K562 (cell line): Measurements from ENCODE around the gene RBFOX1. TPM values are rescaled to one million over a fixed set of nuclear protein-coding genes. Genes with fewer than 3 reads are reported as not detected.

ENCODE experiments used
- ATAC-seq: fragments of 200-7000 bp; cut with Tn5 transposase; 3 replicates; pipeline ENCODE4 v1.9.1; 2020; ENCODE audit warnings: moderate library complexity
- BruUV-seq: library from RNA; stranded (reverse); fragments of 400-500 nt; replicated peaks from 2 replicates; lab custom pipeline; 2021; lab: Mats Ljungman, UMichigan
- CTCF ChIA-PET: fragments of 300-600 bp; formaldehyde crosslinking; extraction: SDS; loops from one replicate; lab custom pipeline; 2021; ENCODE audit warnings: low intra/inter-chr PET ratio; lab: Yijun Ruan, JAX
- POLR2A ChIA-PET: fragments of 300-600, 350-650 bp; sonication (Branson Sonifier 250); formaldehyde crosslinking; extraction: SDS; loops from one replicate; lab custom pipeline; 2021; ENCODE audit warnings: antibody characterized with exemption, inconsistent platforms; lab: Yijun Ruan, JAX
- DNase-seq, 4 experiments: peaks; one replicate each; pipeline versions ENCODE4 v3.0.0 to v3.0.0-alpha.2; 2011 to 2018; ENCODE audit warnings: low spot score in 3 of 4, mixed read lengths in 3 of 4; ENCODE audit errors: extremely low read depth in 1 of 4
- FAIRE-seq: peaks from 2 replicates; lab custom pipeline; 2011; peaks lifted over from hg19 to GRCh38; lab: Jason Lieb, UNC
- H2AFZ ChIP-seq: 2 replicates; pipeline ENCODE4 v1.6.0; 2011; ENCODE audit warnings: low read depth, low read length, control low read depth, inconsistent platforms
- H3K27ac ChIP-seq: fragments of 200-600 bp; 3 replicates; pipeline ENCODE4 v1.8.0; 2011; ENCODE audit warnings: low read depth, mild to moderate bottlenecking, control low read depth, inconsistent platforms, low read length, moderate library complexity, mixed read lengths; ENCODE audit errors: extremely low read depth
- H3K27me3 ChIP-seq, 2 experiments: fragments of 300-600 bp in 1 of 2; 2 replicates in 1 of 2; 3 replicates in 1 of 2; pipeline versions ENCODE4 v1.6.0 to v1.8.0; 2011; ENCODE audit warnings: inconsistent platforms in 2 of 2, low read length in 2 of 2, mild to moderate bottlenecking in 1 of 2, mixed read lengths in 1 of 2, moderate library complexity in 1 of 2; ENCODE audit not compliant: control insufficient read depth in 2 of 2, insufficient read depth in 2 of 2
- H3K36me3 ChIP-seq: fragments of 300-600 bp; 3 replicates; pipeline ENCODE4 v1.8.0; 2011; ENCODE audit warnings: mild to moderate bottlenecking, low read length, inconsistent platforms; ENCODE audit not compliant: control insufficient read depth, insufficient read depth
- H3K4me1 ChIP-seq, 2 experiments: fragments of 200-600 bp in 1 of 2; replicated peaks in 1 of 2; 2 replicates in 1 of 2; 3 replicates in 1 of 2; pipeline versions ENCODE4 v1.5.1 to v1.8.0; 2011; ENCODE audit warnings: inconsistent platforms in 2 of 2, low read length in 2 of 2, mild to moderate bottlenecking in 1 of 2, mixed read lengths in 1 of 2, moderate library complexity in 1 of 2; ENCODE audit not compliant: control insufficient read depth in 2 of 2, insufficient read depth in 2 of 2
- H3K4me2 ChIP-seq: 2 replicates; pipeline ENCODE4 v1.6.1; 2011; ENCODE audit warnings: low read length, control low read depth, inconsistent platforms, mixed read lengths; ENCODE audit not compliant: insufficient read depth
- H3K4me3 ChIP-seq: fragments of 200-600 bp; sonication (generic), shearing (Covaris generic); 2 replicates; pipeline ENCODE4 v1.5.1; 2016; ENCODE audit warnings: control low read depth, inconsistent platforms
- H3K79me2 ChIP-seq: fragments of 200-600 bp; 3 replicates; pipeline ENCODE4 v1.8.0; 2011; ENCODE audit warnings: low read length, inconsistent platforms; ENCODE audit not compliant: control insufficient read depth, insufficient read depth
- H3K9ac ChIP-seq, 2 experiments: 2 replicates each; pipeline versions ENCODE4 v1.6.0 to v1.6.1; 2011; ENCODE audit warnings: low read depth in 2 of 2, low read length in 2 of 2, control low read depth in 1 of 2, inconsistent platforms in 1 of 2, mild to moderate bottlenecking in 1 of 2, mixed read lengths in 1 of 2; ENCODE audit not compliant: insufficient read depth in 1 of 2
- H3K9me1 ChIP-seq: one replicate; pipeline ENCODE4 v1.6.0; 2011; ENCODE audit warnings: inconsistent platforms, mild to moderate bottlenecking, low read length, moderate library complexity; ENCODE audit not compliant: control insufficient read depth, insufficient read depth
- H3K9me3 ChIP-seq: replicated peaks from 2 replicates; pipeline ENCODE4 v1.5.1; 2011; ENCODE audit warnings: low read depth, low read length, inconsistent platforms; ENCODE audit not compliant: control insufficient read depth, insufficient read depth
- H4K20me1 ChIP-seq: replicated peaks from 2 replicates; pipeline ENCODE4 v1.6.1; 2011; ENCODE audit warnings: low read length, inconsistent platforms, mixed read lengths; ENCODE audit not compliant: control insufficient read depth, insufficient read depth
- BCL6 ChIP-seq: fragments of 250-450 bp; sonication (Bioruptor Pico); IDR thresholded peaks from 2 replicates; pipeline ENCODE4 v1.4.0; 2020
- BMI1 ChIP-seq: fragments of 150-350 bp; IDR thresholded peaks from 2 replicates; pipeline ENCODE4 v1.6.1; 2014; ENCODE audit warnings: low read length
- CEBPG ChIP-seq, 3 experiments: fragments of 200-800 bp in 1 of 3; sonication (Bioruptor generic) in 1 of 3; sonication (generic) in 1 of 3; formaldehyde crosslinking in 1 of 3; IDR thresholded peaks in 2 of 3; conservative IDR thresholded peaks in 1 of 3; 2 replicates each; pipeline versions ENCODE4 v1.6.1 to v1.8.0; 2016 to 2022; ENCODE audit warnings: missing compliant biosample characterization in 2 of 3, missing genetic modification characterization in 2 of 3, mild to moderate bottlenecking in 1 of 3, missing genetic modification reagents in 1 of 3
- CHAMP1 ChIP-seq: fragments of 450-650 bp; IDR thresholded peaks from 2 replicates; pipeline ENCODE4 v1.6.1; 2016; ENCODE audit warnings: mild to moderate bottlenecking
- CREM ChIP-seq: IDR thresholded peaks from 2 replicates; pipeline ENCODE4 v1.6.1; 2014; ENCODE audit warnings: antibody characterized with exemption, low read depth
- IRF1 ChIP-seq: sonication (generic); formaldehyde crosslinking; IDR thresholded peaks from 2 replicates; pipeline ENCODE4 v1.8.0; 2022; ENCODE audit warnings: missing genetic modification reagents, mild to moderate bottlenecking, borderline replicate concordance
- KLF6 ChIP-seq: fragments of 250-450 bp; sonication (Bioruptor Pico); IDR thresholded peaks from 2 replicates; pipeline ENCODE4 v1.4.0; 2020; ENCODE audit warnings: mild to moderate bottlenecking, moderate library complexity, borderline replicate concordance
- NCOA1 ChIP-seq: fragments of 450-650 bp; IDR thresholded peaks from 2 replicates; pipeline ENCODE4 v1.6.1; 2016; ENCODE audit warnings: low read depth
- PHB ChIP-seq: fragments of 250-450 bp; sonication (Bioruptor Pico); IDR thresholded peaks from 2 replicates; pipeline ENCODE4 v1.5.0; 2021
- ZNF395 ChIP-seq: fragments of 200-800 bp; sonication (Bioruptor generic); IDR thresholded peaks from 2 replicates; pipeline ENCODE4 v1.6.1; 2017; ENCODE audit warnings: missing genetic modification characterization, missing compliant biosample characterization
- ZNF436 ChIP-seq: fragments of 250-450, 450-650 bp; sonication (Bioruptor Pico); formaldehyde crosslinking; IDR thresholded peaks from 2 replicates; pipeline ENCODE4 v1.7.0; 2020; ENCODE audit warnings: mild to moderate bottlenecking
- ZNF644 ChIP-seq: fragments of 200-800 bp; sonication (Bioruptor generic); IDR thresholded peaks from 2 replicates; pipeline ENCODE4 v1.6.1; 2016; ENCODE audit warnings: low read depth, missing genetic modification characterization, missing compliant biosample characterization
- WGBS: fragments of 100-300 bp; shearing (Covaris generic); methylation state at CpG from one replicate; pipeline ENCODE4 v1.1.6; 2016; ENCODE audit warnings: low coverage, mixed read lengths; ENCODE audit not compliant: insufficient coverage; ENCODE audit errors: missing lambda C conversion rate; 5-methylcytosine and 5-hydroxymethylcytosine counted together
- in situ Hi-C: fragments of 300-500 bp; cut with MboI; formaldehyde crosslinking; loops from 4 replicates; pipeline ENCODE4 v1.15.0; 2018; ENCODE audit warnings: inconsistent platforms, mixed read lengths
- intact Hi-C: fragments of 100-400 bp; cut with micrococcal nuclease; formaldehyde crosslinking; loops from 2 replicates; pipeline ENCODE4 v1.14.2; 2022
- polyA plus RNA-seq, 8 experiments: library from polyadenylated mRNA; depleted of rRNA in 4 of 8; stranded (reverse) in 5 of 8; unstranded in 3 of 8; fragments of >200 nt; fragmentation: Nextera tagmentation in 2 of 8; fragmentation: Illumina TruSeq in 1 of 8; extraction: Ambion mirVana in 2 of 8; extraction: Trizol in 1 of 8; gene quantifications; 2 replicates each; pipeline versions ENCODE4 v1.2.1 to v1.2.3, GENCODE V29; 2011 to 2014; ENCODE audit warnings: inconsistent platforms in 1 of 8, missing spikeins in 1 of 8
- total RNA-seq, 7 experiments: library from RNA; depleted of rRNA in 6 of 7; stranded (reverse); fragments of >200 nt in 6 of 7; fragmentation: Illumina TruSeq in 2 of 7; extraction: Trizol in 2 of 7; gene quantifications; 2 replicates each; pipeline versions ENCODE4 v1.2.1 to v1.2.3, GENCODE V29; 2011 to 2021; ENCODE audit warnings: low replicate concordance in 1 of 7
- TF ChIP-seq, protein P1 (sequence below): sonication (generic); formaldehyde crosslinking; IDR thresholded peaks from 2 replicates; pipeline ENCODE4 v1.8.1; 2023; ENCODE audit warnings: mild to moderate bottlenecking, missing genetic modification reagents
- TF ChIP-seq, protein P2 (sequence below): fragments of 250-450 bp; sonication (Bioruptor Pico); IDR thresholded peaks from 2 replicates; pipeline ENCODE4 v1.8.0; 2022; ENCODE audit warnings: inconsistent platforms, mild to moderate bottlenecking, moderate library complexity, borderline replicate concordance

The RBFOX1 gene
- total and polyA plus RNA-seq, 9 of the 15 experiments (the other 6 are each of a cell fraction or from before 2014, with no cell fraction given): 0.03 TPM; not detected in 8

DNA sequence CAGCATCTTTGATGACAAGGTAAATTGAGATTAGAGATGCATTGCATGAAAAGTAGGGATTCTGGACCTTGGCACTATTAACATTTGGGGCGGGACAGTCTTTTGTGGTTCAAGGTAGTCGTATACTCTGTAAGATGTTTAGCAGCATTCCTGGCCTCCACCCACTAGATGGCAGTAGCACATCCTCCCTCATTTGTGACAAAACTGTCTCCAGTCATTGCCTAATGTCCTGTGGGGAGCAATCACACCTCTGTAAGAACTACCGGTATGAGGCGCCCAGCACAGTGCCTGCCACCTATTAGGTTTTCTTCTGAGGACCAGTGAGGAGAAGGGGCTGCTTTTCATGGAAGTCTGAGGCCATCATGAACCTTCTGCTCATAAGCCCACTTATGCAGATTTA is 180.8 kb downstream of the RBFOX1 start (continued):
- TF ChIP-seq CHAMP1: 0 out of 2 replicates have a peak, but pooled peaks have one; percentile 28

GRCh38 chr16:7515543-7515942 is 182.9 kb downstream of the RBFOX1 start:
- H2AFZ ChIP-seq: no peak overlapping the region
- H3K4me2 ChIP-seq: no peak overlapping the region
- intact Hi-C loops: no loop called here
- DNase-seq: no peak
- no peak for ATAC-seq
- ChIA-PET POLR2A (no interaction called here), CTCF (no interaction called here)
- H4K20me1 ChIP-seq: no peaks in the 10 kb centered on the region
- WGBS: 0% methylated on average over 5 of the region's 5 CpGs
- H3K4me3 ChIP-seq: no peak overlapping the region
- H3K4me1 ChIP-seq: peaks cover 0 to 3% of the 10 kb centered on the region in 2 experiments; a peak in 1 of 5 replicates
- H3K27ac ChIP-seq: no peak overlapping the region
- no peaks in the 10 kb centered on the region for H3K36me3 ChIP-seq
- no peak overlapping the region for H3K9ac ChIP-seq
- no peaks in the 10 kb centered on the region for H3K79me2 ChIP-seq
- peaks cover 2 to 7% of the 10 kb centered on the region in 2 experiments; a peak in 3 of 5 replicates for H3K27me3 ChIP-seq
- H3K9me3 ChIP-seq: no peaks in the 10 kb centered on the region
- FAIRE-seq: no peak
- BruUV-seq: no TSS peak
- in situ Hi-C loops: no loop called here
- no peaks in the 10 kb centered on the region for H3K9me1 ChIP-seq
- no peak for TF ChIP-seq PHB (CRISPR knock-in tag)
- TF ChIP-seq KLF6 (CRISPR knock-in tag): no peak
- TF ChIP-seq ZNF395 (CRISPR knock-in tag): no peak
- no peak for TF ChIP-seq ZNF644 (tag)
- no peak for TF ChIP-seq CEBPG (CRISPR knock-in tag; IDR thresholded peaks at IDR 0.05)
- TF ChIP-seq CEBPG (tag; conservative IDR thresholded peaks at IDR 0.05 in 1 of 2, IDR thresholded peaks at IDR 0.05 in 1 of 2): no peak
- TF ChIP-seq BMI1: no peak
- TF ChIP-seq BCL6: no peak
- TF ChIP-seq, protein P1, sequence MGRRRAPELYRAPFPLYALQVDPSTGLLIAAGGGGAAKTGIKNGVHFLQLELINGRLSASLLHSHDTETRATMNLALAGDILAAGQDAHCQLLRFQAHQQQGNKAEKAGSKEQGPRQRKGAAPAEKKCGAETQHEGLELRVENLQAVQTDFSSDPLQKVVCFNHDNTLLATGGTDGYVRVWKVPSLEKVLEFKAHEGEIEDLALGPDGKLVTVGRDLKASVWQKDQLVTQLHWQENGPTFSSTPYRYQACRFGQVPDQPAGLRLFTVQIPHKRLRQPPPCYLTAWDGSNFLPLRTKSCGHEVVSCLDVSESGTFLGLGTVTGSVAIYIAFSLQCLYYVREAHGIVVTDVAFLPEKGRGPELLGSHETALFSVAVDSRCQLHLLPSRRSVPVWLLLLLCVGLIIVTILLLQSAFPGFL: no peak
- no peak for TF ChIP-seq ZNF436
- no peak for TF ChIP-seq IRF1
- TF ChIP-seq, protein P2, sequence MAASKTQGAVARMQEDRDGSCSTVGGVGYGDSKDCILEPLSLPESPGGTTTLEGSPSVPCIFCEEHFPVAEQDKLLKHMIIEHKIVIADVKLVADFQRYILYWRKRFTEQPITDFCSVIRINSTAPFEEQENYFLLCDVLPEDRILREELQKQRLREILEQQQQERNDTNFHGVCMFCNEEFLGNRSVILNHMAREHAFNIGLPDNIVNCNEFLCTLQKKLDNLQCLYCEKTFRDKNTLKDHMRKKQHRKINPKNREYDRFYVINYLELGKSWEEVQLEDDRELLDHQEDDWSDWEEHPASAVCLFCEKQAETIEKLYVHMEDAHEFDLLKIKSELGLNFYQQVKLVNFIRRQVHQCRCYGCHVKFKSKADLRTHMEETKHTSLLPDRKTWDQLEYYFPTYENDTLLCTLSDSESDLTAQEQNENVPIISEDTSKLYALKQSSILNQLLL (CRISPR knock-in tag): no peak
- no peak for TF ChIP-seq NCOA1
- TF ChIP-seq CREM: no peak
